WTC11 (cell line): ENCODE data around the gene RPP40.

Source experiments
- CREB1 ChIP-seq: sonication (generic); formaldehyde crosslinking; IDR thresholded peaks from 2 replicates; pipeline ENCODE4 v1.8.0; 2023; ENCODE audit warnings: mild to moderate bottlenecking, missing genetic modification reagents
- CTCF ChIP-seq: fragments of 200-600 bp; IDR thresholded peaks from 2 replicates; pipeline ENCODE4 v1.8.0; 2022; ENCODE audit warnings: antibody characterized with exemption
- HMGA2 ChIP-seq: fragments of 250-450 bp; sonication (Bioruptor Pico); IDR thresholded peaks from 2 replicates; pipeline ENCODE4 v1.4.0; 2021; ENCODE audit warnings: mild to moderate bottlenecking, moderate library complexity
- MAX ChIP-seq: sonication (generic); formaldehyde crosslinking; IDR thresholded peaks from 2 replicates; pipeline ENCODE4 v1.8.0; 2022; ENCODE audit warnings: mild to moderate bottlenecking, missing genetic modification reagents
- MLX ChIP-seq: sonication (generic); formaldehyde crosslinking; IDR thresholded peaks from 2 replicates; pipeline ENCODE4 v1.8.1; 2023; ENCODE audit warnings: mild to moderate bottlenecking, missing genetic modification reagents, moderate library complexity
- NFATC4 ChIP-seq: fragments of 250-450 bp; sonication (Bioruptor Pico); IDR thresholded peaks from 2 replicates; pipeline ENCODE4 v1.9.0; 2021; ENCODE audit warnings: mild to moderate bottlenecking
- SP1 ChIP-seq: sonication (generic); formaldehyde crosslinking; conservative IDR thresholded peaks from 2 replicates; pipeline ENCODE4 v1.8.1; 2022; ENCODE audit warnings: missing genetic modification reagents
- TEAD4 ChIP-seq: sonication (generic); formaldehyde crosslinking; IDR thresholded peaks from 2 replicates; pipeline ENCODE4 v1.8.0; 2022; ENCODE audit warnings: mild to moderate bottlenecking, missing genetic modification reagents
- USF2 ChIP-seq: sonication (generic); formaldehyde crosslinking; IDR thresholded peaks from 2 replicates; pipeline ENCODE4 v1.8.1; 2023; ENCODE audit warnings: mild to moderate bottlenecking, missing genetic modification reagents, moderate library complexity

GRCh38 chr6:4983322-4983721 lies 20.5 kb downstream of the RPP40 start:
- TF ChIP-seq SP1 (CRISPR knock-in tag) (no peak), CREB1 (CRISPR knock-in tag) (no peak), NFATC4 (CRISPR knock-in tag) (no peak), MLX (CRISPR knock-in tag) (no peak), USF2 (CRISPR knock-in tag) (no peak), TEAD4 (CRISPR knock-in tag) (no peak), CTCF (no peak), HMGA2 (CRISPR knock-in tag) (no peak), MAX (CRISPR knock-in tag) (no peak)
